B cell (primary cell): Measurements from ENCODE around the gene TRPT1. TPM values are rescaled to one million over a fixed set of nuclear protein-coding genes. Genes with fewer than 3 reads are reported as not detected.

Experiments used
- ATAC-seq: fragments of 200-7000 bp; cut with Tn5 transposase; one replicate; pipeline ENCODE4 v1.10.0; 2021; ENCODE audit warnings: low read depth, mild to moderate bottlenecking, moderate number of reproducible peaks, moderate library complexity
- CTCF ChIA-PET: fragments of 350-600 bp; sonication (Branson Sonifier 250); formaldehyde crosslinking; loops from one replicate; lab custom pipeline; 2021; ENCODE audit warnings: antibody characterized with exemption, inconsistent platforms; lab: Charles Lee
- POLR2A ChIA-PET: fragments of 350-600 bp; sonication (Branson Sonifier 250); formaldehyde crosslinking; loops from one replicate; lab custom pipeline; 2021; ENCODE audit warnings: antibody characterized with exemption; lab: Charles Lee
- DNase-seq: peaks from one replicate; pipeline ENCODE4 v3.0.0; 2013
- H2AFZ ChIP-seq: 2 replicates; pipeline ENCODE4 v1.6.1; 2012; ENCODE audit warnings: mild to moderate bottlenecking, low read depth, low read length; ENCODE audit not compliant: insufficient read depth, poor library complexity, severe bottlenecking
- H3K27ac ChIP-seq, 2 donors: 1 replicate in 1 of 2; 2 replicates in 1 of 2; pipeline ENCODE4 v1.5.1; 2012 to 2013; ENCODE audit warnings: low read length in 2 of 2, mild to moderate bottlenecking in 2 of 2, moderate library complexity in 1 of 2
- H3K27me3 ChIP-seq, 4 experiments: fragments of 200-600 bp in 1 of 4; sonication (generic) in 1 of 4; replicated peaks in 1 of 4; 1 replicate in 2 of 4; 2 replicates in 2 of 4; pipeline versions ENCODE4 v1.6.1 to v1.7.0; 2013 to 2016; ENCODE audit warnings: low read length in 3 of 4, mild to moderate bottlenecking in 2 of 4, mixed read lengths in 1 of 4, moderate library complexity in 1 of 4; ENCODE audit not compliant: insufficient read depth in 4 of 4, control insufficient read depth in 3 of 4; ENCODE audit errors: control extremely low read depth in 1 of 4
- H3K36me3 ChIP-seq, 2 experiments: replicated peaks in 1 of 2; 1 replicate in 1 of 2; 2 replicates in 1 of 2; pipeline versions ENCODE4 v1.6.1 to v1.7.1; 2013; ENCODE audit warnings: low read length in 1 of 2; ENCODE audit not compliant: insufficient read depth in 2 of 2, control insufficient read depth in 1 of 2; ENCODE audit errors: control extremely low read depth in 1 of 2, extremely low read depth in 1 of 2
- H3K4me1 ChIP-seq, 2 donors: fragments of 200-600 bp in 1 of 2; sonication (generic) in 1 of 2; 1 replicate in 1 of 2; 2 replicates in 1 of 2; pipeline versions ENCODE4 v1.5.1 to v1.6.1; 2013 to 2017; ENCODE audit warnings: low read length in 2 of 2; ENCODE audit not compliant: control insufficient read depth in 2 of 2, insufficient read depth in 2 of 2
- H3K4me2 ChIP-seq: replicated peaks from 2 replicates; pipeline ENCODE3; 2012; ENCODE audit warnings: mild to moderate bottlenecking, low read depth, low read length; ENCODE audit not compliant: poor library complexity, severe bottlenecking
- H3K4me3 ChIP-seq, 5 experiments: fragments of 200-600 bp in 1 of 5; sonication (generic) in 1 of 5; 1 replicate in 3 of 5; 2 replicates in 2 of 5; pipeline versions ENCODE4 v1.5.1 to v1.7.0; 2011 to 2016; ENCODE audit warnings: low read length in 4 of 5, mild to moderate bottlenecking in 4 of 5, low read depth in 2 of 5, control low read depth in 1 of 5, moderate library complexity in 1 of 5; ENCODE audit not compliant: insufficient read depth in 1 of 5; ENCODE audit errors: control extremely low read depth in 1 of 5, extremely low read depth in 1 of 5
- H3K79me2 ChIP-seq: fragments of 200-600 bp; sonication (generic); one replicate; pipeline ENCODE4 v1.6.0; 2016; ENCODE audit warnings: low read length; ENCODE audit not compliant: control insufficient read depth, insufficient read depth
- H3K9ac ChIP-seq: fragments of 200-600 bp; sonication (generic); 2 replicates; pipeline ENCODE4 v1.6.1; 2017; ENCODE audit warnings: mild to moderate bottlenecking, low read length, moderate library complexity
- H3K9me3 ChIP-seq, 3 donors: one replicate each; pipeline versions ENCODE4 v1.6.1 to v1.7.1; 2013; ENCODE audit warnings: low read length in 2 of 3; ENCODE audit not compliant: control insufficient read depth in 2 of 3, insufficient read depth in 1 of 3; ENCODE audit errors: control extremely low read depth in 1 of 3
- H4K20me1 ChIP-seq: 2 replicates; pipeline ENCODE4 v1.6.0; 2012; ENCODE audit warnings: mild to moderate bottlenecking, low read length; ENCODE audit not compliant: insufficient read depth, control insufficient read depth, poor library complexity, severe bottlenecking
- H3K27ac Mint-ChIP-seq: one replicate; pipeline ENCODE4 v1.8.0; 2021; ENCODE audit warnings: mixed read lengths
- H3K27me3 Mint-ChIP-seq: one replicate; pipeline ENCODE4 v1.8.0; 2021; ENCODE audit warnings: mixed read lengths
- H3K4me1 Mint-ChIP-seq: one replicate; pipeline ENCODE4 v1.8.0; 2021; ENCODE audit warnings: mixed read lengths
- H3K4me3 Mint-ChIP-seq: one replicate; pipeline ENCODE4 v1.8.0; 2021; ENCODE audit warnings: mixed read lengths
- H3K9me3 Mint-ChIP-seq: one replicate; pipeline ENCODE4 v1.8.0; 2022; ENCODE audit warnings: mixed read lengths; ENCODE audit not compliant: insufficient read depth
- EZH2 ChIP-seq: IDR thresholded peaks from 2 replicates; pipeline ENCODE4 v1.6.1; 2012; ENCODE audit warnings: borderline replicate concordance, low read depth, mild to moderate bottlenecking, moderate library complexity, low read length; ENCODE audit not compliant: insufficient read depth, poor library complexity, severe bottlenecking
- WGBS: methylation state at CpG from one replicate; pipeline ENCODE4 v1.1.5; 2013; ENCODE audit warnings: missing lambda C conversion rate; ENCODE audit not compliant: insufficient coverage; 5-methylcytosine and 5-hydroxymethylcytosine counted together
- intact Hi-C: fragments of 100-400 bp; cut with micrococcal nuclease; formaldehyde crosslinking; loops from one replicate; pipeline ENCODE4 v1.10.0; 2022
- polyA plus RNA-seq: library from polyadenylated mRNA; depleted of rRNA; stranded (reverse); fragments of >200 nt; gene quantifications from 2 replicates; pipeline ENCODE4 v1.2.3, GENCODE V29; 2012
- total RNA-seq, 2 donors: library from RNA; stranded (reverse); fragments of 120-200 nt in 1 of 2; gene quantifications; 1 replicate in 1 of 2; 2 replicates in 1 of 2; pipeline versions ENCODE4 v1.2.3 to v1.2.4, GENCODE V29; 2013 to 2022
- TF ChIP-seq, protein P1 (sequence below): fragments of 200-600 bp; IDR thresholded peaks from one replicate; pipeline ENCODE4 v1.8.0; 2022; ENCODE audit warnings: antibody characterized with exemption, mild to moderate bottlenecking

The TRPT1 gene
- total and polyA plus RNA-seq, 2 donors (not counting 1 experiment from before 2014, with no cell fraction given): 59.6 to 145 TPM

- WGBS: 96% methylated on average over 24 of the region's 24 CpGs
- no peak for DNase-seq
- Histone ChIP-seq H3K4me1 (peaks cover 23 to 55% of the 10 kb centered on the region in 2 donors), H3K27ac (no peak overlapping the region), H3K36me3 (peaks cover 0 to 34% of the 10 kb centered on the region in 2 experiments), H3K4me2 (no peak overlapping the region), H3K9me3 (no peaks in the 10 kb centered on the region), H3K27me3 (no peaks in the 10 kb centered on the region), H2AFZ (no peak overlapping the region), H3K4me3 (no peak overlapping the region), H4K20me1 (peaks cover 37% of the 10 kb centered on the region), H3K79me2 (peaks cover 34% of the 10 kb centered on the region), H3K9ac (no peak overlapping the region)
- ChIA-PET CTCF (interaction anchor here (7.2 kb wide), 1 partner anchor 15 kb away, joined by 70 read pairs; the partner anchor contains the start of genes NUDT22 and TRPT1), POLR2A (interaction anchor here (1.7 kb wide), 1 partner anchor 15 kb away, joined by 4 read pairs; no protein-coding TSS in a partner anchor)
- ATAC-seq: no peak
- Mint-ChIP-seq H3K4me1 (peaks cover 60% of the 10 kb centered on the region), H3K9me3 (no peaks in the 10 kb centered on the region), H3K4me3 (no peak overlapping the region), H3K27me3 (no peaks in the 10 kb centered on the region), H3K27ac (peak overlapping the region; percentile 56)
- intact Hi-C loops: no loop called here
- TF ChIP-seq, protein P1, sequence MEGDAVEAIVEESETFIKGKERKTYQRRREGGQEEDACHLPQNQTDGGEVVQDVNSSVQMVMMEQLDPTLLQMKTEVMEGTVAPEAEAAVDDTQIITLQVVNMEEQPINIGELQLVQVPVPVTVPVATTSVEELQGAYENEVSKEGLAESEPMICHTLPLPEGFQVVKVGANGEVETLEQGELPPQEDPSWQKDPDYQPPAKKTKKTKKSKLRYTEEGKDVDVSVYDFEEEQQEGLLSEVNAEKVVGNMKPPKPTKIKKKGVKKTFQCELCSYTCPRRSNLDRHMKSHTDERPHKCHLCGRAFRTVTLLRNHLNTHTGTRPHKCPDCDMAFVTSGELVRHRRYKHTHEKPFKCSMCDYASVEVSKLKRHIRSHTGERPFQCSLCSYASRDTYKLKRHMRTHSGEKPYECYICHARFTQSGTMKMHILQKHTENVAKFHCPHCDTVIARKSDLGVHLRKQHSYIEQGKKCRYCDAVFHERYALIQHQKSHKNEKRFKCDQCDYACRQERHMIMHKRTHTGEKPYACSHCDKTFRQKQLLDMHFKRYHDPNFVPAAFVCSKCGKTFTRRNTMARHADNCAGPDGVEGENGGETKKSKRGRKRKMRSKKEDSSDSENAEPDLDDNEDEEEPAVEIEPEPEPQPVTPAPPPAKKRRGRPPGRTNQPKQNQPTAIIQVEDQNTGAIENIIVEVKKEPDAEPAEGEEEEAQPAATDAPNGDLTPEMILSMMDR: no peak
- no peak for TF ChIP-seq EZH2
These were observed 15.5 kb downstream of the TRPT1 start for GRCh38 chr11:64210301-64211020.

DNA sequence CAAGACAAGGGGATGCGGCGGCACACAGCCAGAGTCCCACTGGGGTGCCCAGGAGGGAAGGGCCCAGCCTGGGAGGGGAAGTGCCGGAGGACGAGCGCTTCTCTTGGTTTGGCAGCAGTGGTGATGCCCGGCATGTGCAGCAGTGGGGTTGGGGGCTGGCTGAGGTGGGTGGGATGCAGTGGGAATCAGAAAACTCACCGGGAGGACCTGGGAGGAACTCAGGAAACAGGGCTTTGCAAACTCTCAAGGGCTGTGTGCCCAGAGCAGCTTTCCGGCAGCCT, 16.5 kb downstream of the TRPT1 start:
- H3K27ac Mint-ChIP-seq: peak overlapping the region; percentile 56
- intact Hi-C loops: loop anchor here (10.0 kb wide), 1 partner anchor 445 kb away; no protein-coding TSS in a partner anchor
- DNase-seq (no peak), ATAC-seq (no peak)
- Histone ChIP-seq H3K4me1 (peaks cover 29 to 56% of the 10 kb centered on the region in 2 donors), H3K9ac (no peak overlapping the region), H3K4me2 (no peak overlapping the region), H2AFZ (no peak overlapping the region), H3K27ac (peak overlapping the region in 1 of 2 donors; percentile 90), H3K9me3 (no peaks in the 10 kb centered on the region), H3K36me3 (peaks cover 0 to 29% of the 10 kb centered on the region in 2 experiments), H4K20me1 (peaks cover 37% of the 10 kb centered on the region), H3K4me3 (no peak overlapping the region), H3K79me2 (peaks cover 37% of the 10 kb centered on the region), H3K27me3 (no peaks in the 10 kb centered on the region)
- TF ChIP-seq, protein P1: no peak
- TF ChIP-seq EZH2: no peak
- ChIA-PET CTCF (interaction anchor here (7.2 kb wide), 1 partner anchor 16 kb away, joined by 70 read pairs; the partner anchor contains the start of genes NUDT22 and TRPT1), POLR2A (no interaction called here)
- H3K4me3 Mint-ChIP-seq: peak overlapping the region; percentile 23
- H3K27me3 Mint-ChIP-seq: no peaks in the 10 kb centered on the region
- 89% methylated on average over 8 of the region's 8 CpGs for WGBS
- H3K4me1 Mint-ChIP-seq: peaks cover 58% of the 10 kb centered on the region
- no peaks in the 10 kb centered on the region for H3K9me3 Mint-ChIP-seq
